ENCODE measurements around the gene MMGT1.
"Not testable (repeated sequence)": the region's sequence is repeated elsewhere in the genome, so short reads cannot be mapped to it uniquely, and the experiment has no call there.

Gene MMGT1

DNA sequence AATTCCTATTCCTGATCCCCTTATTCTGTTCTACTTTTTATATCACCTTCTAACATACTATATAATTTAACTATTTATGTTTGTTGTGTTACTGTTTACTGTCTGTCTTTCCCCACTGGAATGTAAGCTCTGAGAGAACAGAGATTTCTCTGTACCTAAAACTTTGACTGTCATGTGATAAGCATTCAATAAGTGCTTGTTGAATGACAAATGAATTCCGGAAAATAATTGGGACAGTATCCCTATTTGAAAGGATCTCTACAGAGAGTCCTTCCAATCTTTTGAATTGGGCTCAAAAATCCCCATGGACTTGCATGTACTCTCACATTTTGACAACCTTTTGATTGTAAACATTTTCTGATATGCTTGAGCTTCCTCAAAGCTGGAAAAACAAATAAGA, 1.6 kb upstream of the MMGT1 start:
- no peaks in the 10 kb centered on the region for H3K9me3 Mint-ChIP-seq (ENCODE audit: low read depth)
- H3K27ac Mint-ChIP-seq, result no peak overlapping the region
- H3K4me1 Mint-ChIP-seq (ENCODE audit: low read depth), result peaks cover 24% of the 10 kb centered on the region
- H3K27me3 Mint-ChIP-seq, result no peaks in the 10 kb centered on the region
- H3K36me3 Mint-ChIP-seq, result no peaks in the 10 kb centered on the region
- no peak overlapping the region for H3K4me3 Mint-ChIP-seq

- Mint-ChIP-seq H3K4me3 (peak overlapping the region; percentile 81), H3K4me1 (ENCODE audit: low read depth) (peaks cover 24% of the 10 kb centered on the region), H3K27me3 (no peaks in the 10 kb centered on the region), H3K9me3 (ENCODE audit: low read depth) (no peaks in the 10 kb centered on the region), H3K27ac (peak overlapping the region; percentile 61), H3K36me3 (no peaks in the 10 kb centered on the region)
These were observed 580 bp upstream of the MMGT1 start for GRCh38 chrX:135974279-135974856.

DNA sequence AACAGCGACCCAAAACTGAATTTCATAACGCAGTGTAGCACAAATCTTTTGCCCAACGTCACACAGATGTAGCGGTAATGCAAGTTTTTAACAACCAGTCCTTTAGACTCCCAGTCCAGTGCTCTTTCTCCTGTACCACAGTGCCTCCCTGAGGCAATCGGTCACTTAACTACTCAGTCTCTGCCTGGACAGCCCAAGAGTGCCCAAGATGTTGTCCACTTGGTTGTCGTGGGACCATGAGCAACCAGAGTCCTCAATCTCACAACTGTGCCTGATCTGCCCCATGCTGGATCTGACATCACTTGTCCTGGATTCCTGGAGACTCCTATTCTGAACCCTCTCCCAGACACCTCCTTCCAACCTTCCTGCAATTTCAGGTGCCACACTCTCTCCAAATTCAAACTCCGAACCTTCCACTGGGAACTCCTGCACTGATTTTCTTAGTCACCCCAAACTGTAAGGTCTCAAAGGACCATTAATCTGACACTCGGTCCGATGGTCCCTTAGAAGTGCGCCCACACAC, 702 bp downstream of the MMGT1 start:
- H3K4me1 Mint-ChIP-seq (ENCODE audit: low read depth), result peaks cover 24% of the 10 kb centered on the region
- H3K27ac Mint-ChIP-seq, result peak overlapping the region; percentile 97
- no peaks in the 10 kb centered on the region for H3K9me3 Mint-ChIP-seq (ENCODE audit: low read depth)
- peak overlapping the region; percentile 98 for H3K4me3 Mint-ChIP-seq
- H3K27me3 Mint-ChIP-seq, result no peaks in the 10 kb centered on the region
- no peaks in the 10 kb centered on the region for H3K36me3 Mint-ChIP-seq

DNA sequence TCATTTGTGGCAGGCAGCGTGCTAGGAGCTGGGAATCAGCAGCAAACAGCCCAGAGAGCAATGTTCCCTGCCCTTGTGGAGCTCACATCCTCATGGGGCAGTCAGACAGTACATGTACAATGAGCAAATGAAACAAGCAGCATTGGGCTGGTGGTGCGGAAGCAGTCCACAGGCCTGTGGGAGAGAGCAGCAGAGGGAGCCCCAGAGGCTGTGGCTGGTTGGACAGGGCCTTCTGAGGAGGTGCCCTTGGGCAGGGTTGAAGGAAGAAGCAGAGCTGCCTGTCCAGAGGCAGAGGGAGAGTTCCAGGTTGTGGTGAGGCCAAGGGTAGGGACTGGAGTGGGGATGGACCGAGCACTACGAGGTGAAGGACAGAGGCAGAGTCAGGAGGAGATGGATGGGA, 22.5 kb downstream of the MMGT1 start:
- H3K4me1 Mint-ChIP-seq (ENCODE audit: low read depth), result no peaks in the 10 kb centered on the region
- H3K4me3 Mint-ChIP-seq, result no peak overlapping the region
- no peaks in the 10 kb centered on the region for H3K36me3 Mint-ChIP-seq
- H3K9me3 Mint-ChIP-seq (ENCODE audit: low read depth), result no peaks in the 10 kb centered on the region
- no peaks in the 10 kb centered on the region for H3K27me3 Mint-ChIP-seq
- no peak overlapping the region for H3K27ac Mint-ChIP-seq

GRCh38 chrX:135944486-135944885, 29.3 kb downstream of the MMGT1 start:
- Mint-ChIP-seq H3K9me3 (ENCODE audit: low read depth) (no peaks in the 10 kb centered on the region), H3K27me3 (no peaks in the 10 kb centered on the region), H3K4me1 (ENCODE audit: low read depth) (no peaks in the 10 kb centered on the region), H3K4me3 (no peak overlapping the region), H3K36me3 (peaks cover 10% of the 10 kb centered on the region), H3K27ac (no peak overlapping the region)

DNA sequence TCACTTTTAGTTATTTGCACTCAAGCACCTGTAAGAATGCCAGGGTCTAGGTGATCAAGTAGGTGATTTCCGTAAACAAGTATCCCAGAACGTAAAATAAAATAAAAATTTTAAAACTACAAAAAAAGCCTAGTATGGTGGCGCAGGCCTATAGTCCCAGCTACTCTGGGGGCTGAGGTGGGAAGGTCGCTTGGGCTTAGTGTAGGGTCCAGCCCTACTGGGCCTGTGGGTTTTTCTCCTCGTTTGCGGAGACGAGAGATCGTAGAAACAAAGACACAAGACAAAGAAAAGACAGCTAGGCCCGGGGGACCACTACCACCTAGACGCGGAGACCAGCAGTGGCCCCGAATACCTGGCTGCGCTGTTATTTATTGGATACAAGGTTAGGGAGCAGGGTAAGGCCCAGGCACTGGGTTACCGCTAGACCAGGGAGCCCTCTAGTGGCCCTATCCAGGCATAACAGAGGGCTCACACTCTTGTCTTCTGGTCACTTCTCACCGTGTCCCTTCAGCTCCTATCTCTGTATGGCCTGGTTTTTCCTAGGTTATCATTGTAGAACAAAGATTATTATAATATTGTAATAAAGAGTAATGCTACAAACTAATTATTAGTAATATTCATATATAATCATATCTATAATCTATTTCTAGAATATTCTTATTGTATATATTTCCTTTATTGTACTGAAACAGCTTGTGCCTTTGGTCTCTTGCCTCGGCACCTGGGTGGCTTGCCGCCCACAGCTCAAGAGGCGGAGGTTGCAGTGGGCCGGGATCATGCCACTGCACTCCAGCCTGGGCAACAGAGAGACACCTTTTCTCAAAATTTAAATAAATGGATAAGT, 41.9 kb downstream of the MMGT1 start:
- Mint-ChIP-seq H3K36me3 (no peaks in the 10 kb centered on the region), H3K4me3 (no peak overlapping the region), H3K27me3 (no peaks in the 10 kb centered on the region), H3K27ac (no peak overlapping the region), H3K9me3 (ENCODE audit: low read depth) (no peaks in the 10 kb centered on the region), H3K4me1 (ENCODE audit: low read depth) (no peaks in the 10 kb centered on the region)

DNA sequence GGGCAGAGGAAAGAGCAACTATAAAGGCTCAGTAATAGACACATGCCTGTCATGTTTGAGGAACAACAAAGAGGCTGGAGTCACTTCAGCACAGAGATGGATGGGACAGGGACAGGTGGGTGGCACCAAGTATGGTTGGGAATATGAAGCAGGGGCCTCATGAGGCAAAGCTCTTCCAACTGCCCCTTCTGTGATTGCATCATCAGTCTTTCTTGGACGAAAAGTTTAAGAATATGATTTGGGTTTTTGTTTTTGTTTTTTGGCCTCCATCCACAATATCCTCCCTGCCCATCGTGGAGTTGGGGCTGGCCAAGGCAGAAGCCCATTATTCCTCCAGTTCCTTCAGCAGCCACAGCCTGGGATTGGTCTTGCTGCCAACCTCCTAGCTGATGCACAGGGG, 45.9 kb downstream of the MMGT1 start:
- Mint-ChIP-seq H3K27ac (no peak overlapping the region), H3K4me3 (no peak overlapping the region), H3K36me3 (no peaks in the 10 kb centered on the region), H3K9me3 (ENCODE audit: low read depth) (no peaks in the 10 kb centered on the region), H3K4me1 (ENCODE audit: low read depth) (no peaks in the 10 kb centered on the region), H3K27me3 (no peaks in the 10 kb centered on the region)

DNA sequence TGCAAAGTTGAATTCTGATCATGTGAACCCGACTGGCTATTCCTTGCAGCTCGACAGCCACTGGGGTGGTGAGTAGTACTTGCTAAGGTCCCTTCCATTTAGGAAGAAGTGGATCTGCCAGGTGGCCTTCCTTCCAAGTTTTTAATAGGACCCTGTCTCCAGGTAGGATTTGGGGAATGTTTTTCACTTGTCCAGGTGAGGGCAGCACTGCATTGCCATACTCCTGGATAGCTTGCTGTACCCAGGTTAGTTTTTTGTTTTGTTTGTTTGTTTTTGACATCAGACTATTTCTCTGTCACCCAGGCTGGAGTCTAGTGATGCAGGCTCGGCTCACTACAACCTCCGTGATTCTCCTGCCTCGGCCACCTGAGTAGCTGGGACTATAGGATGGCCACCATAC, 50.4 kb downstream of the MMGT1 start:
- H3K36me3 Mint-ChIP-seq, result no peaks in the 10 kb centered on the region

DNA sequence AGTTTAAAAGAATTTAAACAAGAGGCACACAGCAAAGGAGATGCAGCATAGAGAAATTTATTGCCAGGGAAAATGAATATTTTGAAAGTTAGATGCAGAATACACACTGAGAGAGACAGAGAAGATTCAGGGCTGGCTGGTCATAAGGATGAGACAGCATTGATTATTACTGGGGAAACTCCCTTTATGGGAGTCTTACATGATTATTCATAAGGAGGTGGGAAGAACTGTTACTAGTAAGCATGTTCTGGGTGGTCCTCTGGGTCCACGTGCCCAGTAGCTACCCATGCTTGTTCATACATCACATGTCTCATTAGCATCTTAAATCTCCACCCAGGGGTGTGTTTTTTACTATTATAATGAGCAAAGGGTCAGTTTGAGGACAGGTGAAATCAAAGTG, 53.3 kb downstream of the MMGT1 start:
- not testable (repeated sequence) for H3K4me1 Mint-ChIP-seq (ENCODE audit: low read depth); H3K4me3 Mint-ChIP-seq; H3K9me3 Mint-ChIP-seq (ENCODE audit: low read depth); H3K27me3 Mint-ChIP-seq; H3K27ac Mint-ChIP-seq; H3K36me3 Mint-ChIP-seq

More for the DNA sequence above, 50.4 kb downstream of the MMGT1 start:
- no peaks in the 10 kb centered on the region for H3K9me3 Mint-ChIP-seq (ENCODE audit: low read depth)
- no peak overlapping the region for H3K27ac Mint-ChIP-seq
- H3K4me1 Mint-ChIP-seq (ENCODE audit: low read depth), result no peaks in the 10 kb centered on the region
- no peak overlapping the region for H3K4me3 Mint-ChIP-seq
- no peaks in the 10 kb centered on the region for H3K27me3 Mint-ChIP-seq

- H3K36me3 Mint-ChIP-seq, result no peaks in the 10 kb centered on the region
- no peaks in the 10 kb centered on the region for H3K9me3 Mint-ChIP-seq (ENCODE audit: low read depth)
- no peak overlapping the region for H3K4me3 Mint-ChIP-seq
- peaks cover 2% of the 10 kb centered on the region for H3K27me3 Mint-ChIP-seq
- H3K27ac Mint-ChIP-seq, result no peak overlapping the region
- H3K4me1 Mint-ChIP-seq (ENCODE audit: low read depth), result no peaks in the 10 kb centered on the region
These were observed 59.4 kb downstream of the MMGT1 start for GRCh38 chrX:135914404-135914803.
